ENCODE measurements around the gene KIF26B.

The KIF26B gene

DNA sequence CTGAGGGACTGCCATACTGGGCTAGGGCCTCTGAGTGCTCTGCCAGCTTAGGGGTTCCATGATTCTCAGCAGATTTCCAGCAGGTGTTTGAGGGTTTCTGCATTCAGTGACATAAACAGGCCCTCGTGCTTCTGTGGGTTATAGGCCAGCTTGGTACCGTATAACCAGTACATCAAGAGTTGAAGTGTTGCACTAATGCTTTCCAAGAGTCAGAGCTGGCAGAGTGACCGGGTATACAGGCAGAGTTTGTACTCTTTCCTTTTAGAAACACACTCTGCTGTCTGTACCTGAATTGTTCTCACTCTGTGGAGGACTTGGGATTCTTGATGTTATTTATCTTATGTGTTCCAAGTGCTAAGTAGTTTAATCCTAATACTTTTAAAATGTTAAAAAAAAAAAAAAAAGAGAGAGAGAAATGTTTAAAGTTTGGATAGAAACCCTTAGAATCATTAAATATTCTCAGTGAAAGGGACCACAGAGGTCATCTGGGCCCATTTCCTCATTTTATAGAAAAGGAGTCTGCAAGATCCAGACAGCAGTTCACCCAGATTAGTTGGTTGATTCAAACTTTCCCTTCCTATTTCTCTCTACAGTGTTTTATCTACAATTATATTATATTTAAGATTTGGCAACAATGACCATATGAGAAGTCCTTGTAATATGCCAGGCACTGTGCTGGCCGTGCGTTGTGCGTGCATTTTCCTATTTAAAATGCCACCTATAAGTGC lies 325.8 kb downstream of the KIF26B start:
- no peak for DNase-seq

DNA sequence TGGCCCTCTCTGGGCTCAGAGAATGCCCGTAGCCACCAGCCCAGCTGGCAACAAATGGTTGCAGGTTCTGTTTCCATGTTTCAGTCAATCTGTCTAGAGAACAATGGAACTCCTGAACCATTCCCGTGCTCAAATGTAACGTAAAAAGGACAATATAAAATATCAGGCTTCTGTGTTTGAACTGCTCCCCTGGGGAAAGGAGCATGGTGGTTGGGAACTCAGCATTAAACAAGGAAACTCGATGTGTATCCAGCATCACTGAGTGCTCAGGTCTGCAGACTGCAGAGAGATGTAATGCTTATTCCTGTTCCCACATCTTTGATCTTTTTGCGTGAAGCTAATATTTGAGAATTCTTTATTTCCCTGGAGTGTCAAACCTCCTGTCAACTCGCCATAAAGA lies 326.5 kb downstream of the KIF26B start:
- peak; percentile 39 to 46 for DNase-seq

GRCh38 chr1:245483247-245483646 lies 328.5 kb downstream of the KIF26B start:
- DNase-seq = no peak

DNA sequence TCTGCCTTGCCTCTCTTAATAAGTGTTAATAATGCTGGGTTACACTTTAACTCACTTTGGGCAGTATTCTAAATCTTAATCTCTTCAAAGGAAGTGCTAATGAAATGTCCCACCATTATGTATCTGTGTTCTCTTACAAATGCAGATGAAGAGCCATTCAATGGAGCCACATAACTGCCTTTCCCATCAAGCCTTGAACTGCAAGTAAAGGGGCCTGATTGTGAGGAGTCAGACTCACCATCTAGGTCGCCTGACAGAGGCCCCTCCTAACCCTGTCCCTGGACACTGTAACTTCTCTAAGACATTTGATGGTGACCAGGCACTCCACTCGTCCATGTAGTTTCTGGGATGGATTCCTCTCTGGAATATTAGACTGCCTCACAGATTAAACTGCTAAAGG lies 329.4 kb downstream of the KIF26B start:
- DNase-seq = no peak

DNA sequence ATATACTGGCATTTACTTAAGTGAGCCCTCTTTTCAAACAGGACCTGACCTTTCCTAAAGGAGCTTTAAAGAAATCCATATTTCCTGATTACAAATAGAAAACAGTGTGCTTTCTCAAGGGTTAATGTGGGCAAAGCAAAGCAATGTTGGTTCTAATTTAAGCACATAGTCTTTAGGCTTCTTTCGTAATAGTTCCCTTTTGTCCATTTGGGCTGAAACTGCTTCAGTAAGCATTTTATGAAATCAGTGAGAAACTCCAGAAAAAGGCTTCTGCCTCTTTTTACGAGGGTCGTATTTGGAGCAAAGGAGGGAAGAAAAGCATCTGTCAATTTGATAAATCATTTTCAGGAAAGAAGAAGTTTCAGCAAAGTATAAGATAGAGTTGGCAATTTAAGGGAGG lies 331.2 kb downstream of the KIF26B start:
- DNase-seq = no peak

DNA sequence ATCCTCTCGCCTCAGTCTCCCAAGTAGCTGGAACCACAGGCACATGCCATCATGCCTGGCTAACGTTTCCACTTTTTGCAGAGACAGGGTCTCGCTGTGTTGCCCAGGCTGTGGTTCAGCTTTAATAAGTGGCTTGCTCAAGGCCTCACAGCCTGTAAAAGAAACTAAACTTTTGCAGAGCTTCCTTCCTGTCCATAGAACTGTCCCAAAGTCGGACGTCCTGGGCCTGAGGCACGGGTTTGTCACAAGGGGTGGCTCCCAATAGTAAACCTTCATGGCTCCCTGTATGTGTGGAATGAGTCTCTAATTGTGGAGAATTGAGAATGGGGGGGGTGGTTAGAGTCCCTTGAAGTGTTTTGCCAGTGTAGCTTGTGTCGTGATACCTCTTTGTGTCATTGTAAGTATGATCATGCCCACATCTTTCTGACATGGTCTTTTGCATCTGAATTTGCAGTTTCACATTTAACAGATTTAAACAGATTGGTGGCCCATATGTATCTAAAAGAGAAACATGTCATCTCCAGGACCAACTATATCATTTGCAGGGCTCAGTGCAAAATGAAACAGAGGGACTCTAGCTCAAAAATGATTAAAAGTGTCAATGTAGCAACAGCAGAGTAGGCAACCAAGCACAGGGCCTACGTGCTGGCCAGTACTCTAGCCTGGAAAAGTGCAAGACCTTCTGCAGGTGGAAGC lies 332.1 kb downstream of the KIF26B start:
- no peak for DNase-seq

DNA sequence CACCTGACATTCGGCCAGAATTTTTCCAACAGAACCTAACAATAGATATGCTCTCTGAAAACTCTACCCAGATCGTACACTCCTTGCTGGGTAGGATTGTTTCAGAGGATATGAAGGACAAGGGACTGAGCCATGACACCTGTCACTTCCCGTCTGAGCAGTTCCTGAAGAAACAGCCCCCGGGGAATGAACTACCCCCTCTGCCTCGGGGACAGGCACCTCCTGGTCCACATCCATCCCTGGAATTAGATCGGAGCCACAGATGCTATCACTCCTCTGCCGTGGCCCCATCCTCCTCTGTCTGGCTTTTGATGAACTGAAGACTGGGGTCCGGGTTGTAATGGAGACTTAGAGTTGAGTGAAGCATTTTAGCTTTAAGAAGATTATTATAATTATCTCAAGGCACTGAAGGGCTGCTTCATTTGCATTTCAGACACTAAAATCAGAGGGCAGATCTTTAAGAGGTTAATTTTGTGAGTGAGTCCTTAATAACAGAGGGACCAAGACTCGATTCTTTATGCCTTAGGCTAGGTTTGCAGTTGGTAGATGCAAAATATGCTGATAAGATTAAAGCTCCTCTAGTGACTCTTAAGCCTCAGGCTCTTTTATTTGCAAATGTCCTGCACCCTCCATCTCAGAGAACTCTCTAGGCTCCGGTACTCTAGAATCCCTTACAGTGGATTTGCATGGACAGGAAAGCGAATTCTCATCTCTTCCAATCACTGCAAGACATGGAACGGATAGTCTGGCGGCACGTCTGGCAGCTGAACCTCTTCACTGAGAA lies 333.8 kb downstream of the KIF26B start:
- DNase-seq = peak; percentile 62 to 66

DNA sequence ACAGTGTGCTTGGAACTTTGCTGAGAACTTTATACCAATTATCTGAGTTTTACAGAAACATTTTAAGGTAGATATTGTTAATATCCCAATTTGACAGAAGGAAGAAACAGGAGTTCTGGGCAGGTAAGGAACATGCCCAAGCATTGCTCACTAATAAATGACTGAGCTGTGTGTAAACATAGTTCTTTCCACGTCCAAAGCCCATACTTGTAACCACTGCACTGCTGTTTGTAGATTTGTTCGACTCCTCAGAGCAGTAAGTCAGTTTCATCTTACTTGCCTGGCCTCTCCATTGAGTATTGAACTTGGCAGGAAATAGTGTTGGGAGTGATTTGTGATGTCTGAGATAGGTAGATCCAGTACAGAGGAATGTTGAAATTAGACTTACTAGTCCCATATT lies 335.1 kb downstream of the KIF26B start:
- no peak for DNase-seq

GRCh38 chr1:245493029-245493428 lies 338.2 kb downstream of the KIF26B start:
- peak in 1 of 2 experiments; percentile 5 for DNase-seq

GRCh38 chr1:245495681-245496080 lies 340.9 kb downstream of the KIF26B start:
- no peak for DNase-seq

DNA sequence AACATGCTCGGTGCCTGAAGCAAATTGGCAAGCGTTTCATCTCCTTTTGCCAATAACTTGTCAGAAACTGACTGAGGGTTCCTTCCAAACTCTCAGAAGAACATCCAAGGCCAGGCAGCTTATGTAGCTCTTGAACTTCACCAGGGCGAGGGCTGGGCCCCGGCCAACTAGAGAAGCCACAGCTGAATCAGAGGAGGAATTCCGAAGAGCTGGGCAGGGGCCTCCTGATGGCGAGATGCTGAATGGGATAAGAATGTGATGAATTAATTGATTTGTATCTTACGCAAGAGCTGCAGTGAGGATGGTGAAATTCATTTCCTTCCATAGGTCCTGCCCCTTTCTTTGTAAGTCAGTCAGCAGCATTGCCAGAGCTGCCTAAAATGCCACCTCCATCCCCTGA lies 345.8 kb downstream of the KIF26B start:
- DNase-seq = no peak

GRCh38 chr1:245501633-245502032 lies 346.8 kb downstream of the KIF26B start:
- DNase-seq = no peak

- no peak for DNase-seq
Observed at GRCh38 chr1:245503548-245503947, 348.8 kb downstream of the KIF26B start.

DNA sequence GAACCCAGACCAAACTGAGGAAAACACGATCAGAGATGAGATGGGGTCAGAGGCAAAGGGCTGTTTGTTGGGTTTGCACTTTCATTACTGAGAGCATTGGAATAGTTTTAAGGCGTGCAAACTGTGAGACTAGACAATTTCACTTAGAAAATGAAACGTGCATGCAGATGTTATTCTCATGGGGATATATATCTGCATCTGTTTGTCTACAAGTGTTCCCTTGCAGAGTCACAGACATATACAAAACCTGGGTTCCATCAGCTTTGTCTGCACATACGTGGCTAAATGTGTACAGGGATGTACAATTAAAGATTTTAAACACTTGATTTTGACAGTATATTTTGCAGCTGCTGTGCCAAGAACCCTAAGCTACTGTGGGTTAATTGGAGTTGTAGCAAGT lies 355.4 kb downstream of the KIF26B start:
- no peak for DNase-seq

DNA sequence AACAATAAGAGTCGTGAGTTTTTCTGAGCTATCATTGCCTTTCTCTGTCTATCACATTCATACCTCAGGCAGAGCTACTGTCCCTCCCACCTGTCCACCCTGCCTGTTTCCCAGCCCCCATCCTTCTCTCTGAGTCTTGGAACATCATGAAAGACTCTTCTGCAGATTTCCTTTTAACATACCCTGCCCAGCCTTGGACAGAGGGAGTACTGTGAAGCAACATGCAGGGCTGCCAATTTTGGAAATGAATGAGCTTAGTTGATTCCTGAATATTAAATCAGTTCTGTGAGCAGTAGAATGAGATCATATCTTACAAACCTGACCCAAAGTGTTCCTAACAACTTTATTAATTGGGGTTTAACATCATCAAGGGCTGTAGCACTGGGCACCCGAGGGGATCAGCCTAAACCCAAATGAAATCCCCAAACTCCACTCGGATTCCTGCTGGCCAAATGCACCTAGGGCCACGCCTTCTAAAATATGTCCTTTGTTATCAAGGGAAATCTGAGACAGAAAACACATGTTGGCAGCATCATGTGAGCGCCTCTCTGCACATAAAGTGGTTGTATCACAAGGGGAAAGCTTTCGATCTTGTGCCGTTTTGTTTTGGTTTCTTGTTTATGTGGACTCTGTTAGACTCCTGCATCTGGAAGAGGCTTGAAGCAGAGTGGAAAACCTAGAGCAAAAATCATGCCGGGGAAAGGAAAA lies 357.6 kb downstream of the KIF26B start:
- peak in 1 of 2 experiments; percentile 20 for DNase-seq

GRCh38 chr1:245512980-245513578 lies 358.3 kb downstream of the KIF26B start:
- DNase-seq = no peak

- peak; percentile 12 to 46 for DNase-seq
Observed at GRCh38 chr1:245516284-245516759, 361.5 kb downstream of the KIF26B start.

DNA sequence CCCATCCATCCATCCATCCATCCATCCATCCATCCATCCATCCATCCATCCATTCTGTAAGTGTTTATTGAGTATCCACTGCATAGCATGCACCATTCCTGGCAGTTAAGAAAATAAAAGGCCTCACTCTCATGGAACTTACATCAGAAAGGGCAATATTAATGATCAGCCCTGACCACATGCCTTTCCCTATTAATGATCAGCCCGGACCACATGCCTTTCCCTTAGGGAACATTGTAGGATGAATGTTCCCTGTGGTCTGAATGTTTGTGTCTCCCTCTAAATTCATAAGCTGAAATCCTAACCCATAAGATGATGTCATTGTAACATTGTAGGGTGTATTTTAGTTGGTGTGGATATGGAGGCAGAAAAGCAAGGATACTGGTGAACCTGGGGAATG lies 365.8 kb downstream of the KIF26B start:
- no peak for DNase-seq

DNA sequence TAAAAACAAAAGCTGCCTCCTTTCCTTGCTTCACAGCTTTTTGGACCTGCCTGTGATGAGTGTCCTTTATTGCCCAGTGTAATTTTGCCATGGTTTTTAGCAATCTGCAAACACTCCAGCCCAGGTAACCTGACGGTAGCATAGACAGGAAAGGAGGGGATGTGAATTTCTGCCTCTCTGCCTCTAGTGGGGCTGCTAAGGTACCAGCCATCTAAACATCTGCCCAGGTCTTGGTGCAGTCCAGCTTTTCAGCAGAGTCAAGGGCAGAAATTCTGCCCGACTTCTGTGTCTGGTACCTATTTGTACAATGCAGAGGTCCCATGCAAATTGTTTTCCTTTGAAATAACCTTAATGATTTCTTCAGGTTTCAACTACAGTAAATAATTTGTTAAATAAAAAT lies 371.4 kb downstream of the KIF26B start:
- DNase-seq = no peak

GRCh38 chr1:245528258-245528635 lies 373.5 kb downstream of the KIF26B start:
- peak in 1 of 2 experiments; percentile 15 for DNase-seq

DNA sequence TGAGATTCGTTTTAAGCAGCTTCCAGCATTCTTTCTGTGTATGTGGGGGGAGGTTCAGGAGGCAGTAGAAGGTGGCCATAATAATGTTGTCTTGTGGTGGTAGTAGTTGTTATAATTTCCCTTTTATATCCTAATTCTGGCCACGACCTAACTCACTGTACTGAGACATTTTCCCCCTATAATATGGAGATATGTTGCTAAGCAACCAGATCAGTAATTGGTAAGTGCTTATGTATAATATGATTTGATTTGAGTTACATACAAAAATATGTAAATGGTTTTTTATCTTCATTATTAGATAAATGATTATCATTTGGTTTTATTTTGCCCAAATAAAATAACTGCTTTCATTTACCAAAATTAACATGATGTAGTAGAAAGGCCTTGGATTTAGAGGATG lies 376.2 kb downstream of the KIF26B start:
- no peak for DNase-seq

GRCh38 chr1:245537992-245538391 lies 383.2 kb downstream of the KIF26B start:
- DNase-seq = no peak

DNA sequence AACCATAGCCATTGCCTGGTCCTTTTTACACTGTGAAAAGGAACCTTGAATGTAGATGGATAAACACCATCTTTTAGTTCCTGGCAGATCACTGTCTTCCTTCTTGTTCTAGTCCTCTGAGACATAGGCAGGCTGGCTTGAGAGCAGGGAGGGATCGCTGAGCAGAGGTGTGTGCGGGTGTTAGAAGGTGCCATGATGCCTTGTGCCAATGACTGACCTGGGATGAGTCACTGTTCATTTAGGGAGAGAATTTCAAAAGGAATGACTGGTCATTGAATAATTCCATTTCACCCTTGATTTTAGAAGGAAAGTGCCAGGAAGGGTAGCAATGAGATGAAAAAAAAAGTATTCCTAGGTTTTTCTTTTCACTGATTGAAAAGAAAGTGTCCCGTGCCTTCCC lies 383.9 kb downstream of the KIF26B start:
- DNase-seq = no peak

Measured in NCI-H526 (cell line).